IPS-15b (cell line): ENCODE data around the gene RNF115.

Experiments
- H3K27me3 ChIP-seq: one replicate; pipeline ENCODE4 v1.6.1; 2013; ENCODE audit warnings: low read length; ENCODE audit not compliant: control insufficient read depth, insufficient read depth
- H3K36me3 ChIP-seq: one replicate; pipeline ENCODE4 v1.6.1; 2013; ENCODE audit warnings: low read length; ENCODE audit not compliant: control insufficient read depth, insufficient read depth
- H3K4me1 ChIP-seq: one replicate; pipeline ENCODE4 v1.6.1; 2013; ENCODE audit warnings: mild to moderate bottlenecking, low read length; ENCODE audit not compliant: control insufficient read depth, insufficient read depth
- H3K4me3 ChIP-seq: one replicate; pipeline ENCODE4 v1.5.1; 2013; ENCODE audit warnings: low read depth, low read length
- H3K9ac ChIP-seq: one replicate; pipeline ENCODE4 v1.6.1; 2013; ENCODE audit warnings: low read depth, mild to moderate bottlenecking, low read length
- H3K9me3 ChIP-seq: one replicate; pipeline ENCODE4 v1.6.1; 2013; ENCODE audit warnings: mild to moderate bottlenecking, low read length; ENCODE audit not compliant: control insufficient read depth, insufficient read depth

The RNF115 gene

GRCh38 chr1:145823565-145824498, at the start of gene RNF115, which contains the start of gene POLR3C:
RNF115 (minus strand) TSS chr1:145824095; CDS start chr1:145823873, 222 bp downstream.
POLR3C (plus strand) TSS chr1:145824200; CDS start chr1:145825777, 1,577 bp downstream.
- Histone ChIP-seq H3K4me1 (no peaks in the 10 kb centered on the region), H3K27me3 (no peaks in the 10 kb centered on the region), H3K4me3 (peak within 1 kb of the TSS; percentile 99), H3K9ac (peak within 1 kb of the TSS; percentile 97), H3K9me3 (no peaks in the 10 kb centered on the region), H3K36me3 (peaks cover 18% of the 10 kb centered on the region)

DNA sequence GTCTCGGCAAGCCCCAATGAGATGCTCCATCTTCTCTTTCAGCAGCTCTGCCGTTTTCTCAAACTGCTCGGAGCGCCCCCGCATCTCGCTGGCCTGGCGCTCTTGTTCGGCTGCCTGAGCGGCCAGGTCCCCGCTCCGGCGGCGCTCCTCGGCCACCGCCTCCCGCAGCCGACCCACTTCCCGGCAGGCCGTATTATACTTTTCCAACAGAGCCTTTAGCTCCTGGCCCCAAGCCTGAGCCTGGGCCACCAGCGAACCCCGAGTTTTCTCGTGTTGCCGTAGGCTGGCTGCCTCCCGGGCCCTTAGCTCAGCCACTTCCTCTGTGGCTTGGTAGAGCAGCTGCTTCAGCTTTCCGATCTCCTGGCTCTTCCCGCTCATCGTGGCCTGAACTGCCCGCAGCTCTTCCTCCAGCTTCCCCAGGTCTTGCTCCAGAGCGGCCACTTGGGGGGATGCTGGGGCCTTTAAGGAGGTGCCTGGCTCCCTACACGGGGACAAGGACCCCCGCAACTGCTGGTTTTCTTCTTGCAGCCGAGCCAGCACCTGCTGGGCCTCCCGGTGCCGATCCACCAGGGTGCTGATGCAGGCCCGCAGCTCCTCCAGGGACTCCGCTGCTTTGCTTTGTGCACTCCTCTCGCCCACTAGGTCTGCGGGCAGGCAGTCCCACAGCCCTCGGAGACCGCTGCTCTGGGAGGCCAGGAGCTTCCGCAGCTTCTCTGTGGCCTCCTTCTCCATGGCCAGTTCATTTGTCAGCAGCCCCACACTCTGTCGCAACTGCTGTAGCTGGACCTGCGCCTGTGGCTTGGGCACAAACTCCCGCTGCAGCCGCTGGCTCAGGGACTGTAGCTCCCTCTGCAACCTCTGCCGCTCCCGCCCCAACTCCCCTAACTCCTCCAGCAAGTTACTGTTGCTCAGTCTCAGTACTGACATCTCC, 48.4 kb upstream of the RNF115 start:
- Histone ChIP-seq H3K36me3 (no peaks in the 10 kb centered on the region), H3K9me3 (no peaks in the 10 kb centered on the region), H3K9ac (peak overlapping the region; percentile 81), H3K27me3 (peaks cover 39% of the 10 kb centered on the region), H3K4me1 (peaks cover 12% of the 10 kb centered on the region), H3K4me3 (peak overlapping the region; percentile 51)

GRCh38 chr1:145868232-145868631, 44.3 kb upstream of the RNF115 start:
- H3K9me3 ChIP-seq = no peaks in the 10 kb centered on the region
- H3K27me3 ChIP-seq = peaks cover 13% of the 10 kb centered on the region
- H3K4me1 ChIP-seq = peaks cover 11% of the 10 kb centered on the region
- no peak overlapping the region for H3K4me3 ChIP-seq
- H3K36me3 ChIP-seq = no peaks in the 10 kb centered on the region
- no peak overlapping the region for H3K9ac ChIP-seq

- Histone ChIP-seq H3K9ac (no peak overlapping the region), H3K4me1 (peaks cover 5% of the 10 kb centered on the region), H3K4me3 (no peak overlapping the region), H3K36me3 (no peaks in the 10 kb centered on the region), H3K27me3 (no peaks in the 10 kb centered on the region), H3K9me3 (no peaks in the 10 kb centered on the region)
These were observed 39.6 kb upstream of the RNF115 start for GRCh38 chr1:145863282-145864018.

DNA sequence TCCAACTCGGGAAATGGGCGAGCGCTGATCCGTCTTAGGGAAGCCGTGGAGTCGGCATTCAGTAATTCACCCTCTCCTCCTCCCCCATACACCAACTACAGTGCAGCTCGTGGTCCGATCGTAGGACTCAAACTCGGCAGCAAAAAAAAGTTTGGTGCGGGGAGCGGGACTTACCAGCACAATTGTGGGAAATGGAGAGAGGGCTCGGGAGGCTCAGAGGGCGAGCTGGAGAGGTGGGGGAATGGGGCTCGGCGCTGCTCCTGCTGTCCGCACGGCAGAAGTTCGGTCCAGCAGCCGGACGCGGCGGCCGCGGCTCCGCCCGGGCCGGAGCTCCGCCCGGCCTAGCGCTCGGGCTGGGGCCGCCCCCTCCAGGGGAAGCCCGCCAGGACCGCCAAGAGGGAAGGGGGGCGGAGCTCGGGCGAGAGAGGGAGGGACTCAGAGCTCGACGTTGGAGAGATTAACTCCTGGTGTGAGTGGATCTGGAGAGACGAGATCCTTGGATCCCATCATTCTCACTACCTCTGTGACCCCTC, 35.7 kb upstream of the RNF115 start:
- peak overlapping the region; percentile 73 for H3K9ac ChIP-seq
- peak overlapping the region; percentile 99 for H3K4me3 ChIP-seq
- H3K4me1 ChIP-seq = peaks cover 3% of the 10 kb centered on the region
- H3K27me3 ChIP-seq = no peaks in the 10 kb centered on the region
- no peaks in the 10 kb centered on the region for H3K9me3 ChIP-seq
- H3K36me3 ChIP-seq = peaks cover 16% of the 10 kb centered on the region

- Histone ChIP-seq H3K9ac (peak within 1 kb of the TSS; percentile 73), H3K9me3 (no peaks in the 10 kb centered on the region), H3K36me3 (peaks cover 21% of the 10 kb centered on the region), H3K4me3 (peak within 1 kb of the TSS; percentile 99), H3K4me1 (peaks cover 3% of the 10 kb centered on the region), H3K27me3 (no peaks in the 10 kb centered on the region)
These were observed 35.1 kb upstream of the RNF115 start, which contains the start of gene PIAS3 for GRCh38 chr1:145858901-145859490. PIAS3 (minus strand) TSS chr1:145859081; CDS start chr1:145858990, 91 bp downstream.

- H3K27me3 ChIP-seq = no peaks in the 10 kb centered on the region
- peak overlapping the region; percentile 70 for H3K9ac ChIP-seq
- peaks cover 3% of the 10 kb centered on the region for H3K4me1 ChIP-seq
- peaks cover 27% of the 10 kb centered on the region for H3K36me3 ChIP-seq
- peak overlapping the region; percentile 99 for H3K4me3 ChIP-seq
- no peaks in the 10 kb centered on the region for H3K9me3 ChIP-seq
These were observed 34.5 kb upstream of the RNF115 start for GRCh38 chr1:145858238-145858900.

DNA sequence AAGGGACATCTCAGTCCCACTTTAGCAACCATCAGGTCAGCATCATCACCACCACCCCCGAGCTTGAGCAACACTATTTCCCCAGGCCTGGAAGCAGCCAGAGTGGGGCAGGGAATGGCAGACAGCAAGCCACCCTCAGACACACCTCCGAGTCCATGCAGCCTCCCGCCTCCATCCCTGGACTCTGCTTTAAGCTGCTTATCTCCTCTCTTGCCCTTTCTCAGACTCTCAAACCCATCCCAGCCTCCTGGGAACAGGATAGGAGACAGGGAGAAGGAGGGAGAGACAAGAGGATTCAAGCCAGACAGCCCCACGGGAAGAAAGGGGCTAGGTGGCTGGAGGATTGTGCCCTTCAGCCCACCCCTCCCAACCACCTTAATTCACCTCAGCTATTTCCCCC, 33.3 kb upstream of the RNF115 start:
- H3K4me1 ChIP-seq = peaks cover 3% of the 10 kb centered on the region
- no peaks in the 10 kb centered on the region for H3K27me3 ChIP-seq
- H3K9ac ChIP-seq = no peak overlapping the region
- H3K4me3 ChIP-seq = no peak overlapping the region
- no peaks in the 10 kb centered on the region for H3K9me3 ChIP-seq
- peaks cover 33% of the 10 kb centered on the region for H3K36me3 ChIP-seq

GRCh38 chr1:145855426-145855948, 31.6 kb upstream of the RNF115 start:
- no peak overlapping the region for H3K4me3 ChIP-seq
- no peak overlapping the region for H3K9ac ChIP-seq
- no peaks in the 10 kb centered on the region for H3K27me3 ChIP-seq
- H3K36me3 ChIP-seq = peaks cover 36% of the 10 kb centered on the region
- H3K9me3 ChIP-seq = no peaks in the 10 kb centered on the region
- peaks cover 3% of the 10 kb centered on the region for H3K4me1 ChIP-seq
